Stomach smooth muscle (tissue), 2 donors: ENCODE measurements around the gene MYO5B.
"Not testable (repeated sequence)": the region's sequence is repeated elsewhere in the genome, so short reads cannot be mapped to it uniquely, and the experiment has no call there.

ENCODE experiments used
- H3K27ac ChIP-seq: one replicate; pipeline ENCODE4 v1.7.0; 2013; ENCODE audit warnings: mild to moderate bottlenecking, low read length, inconsistent platforms
- H3K27me3 ChIP-seq, 2 donors: one replicate each; pipeline ENCODE4 v1.7.0; 2013; ENCODE audit warnings: low read length in 2 of 2; ENCODE audit not compliant: insufficient read depth in 2 of 2, control insufficient read depth in 1 of 2
- H3K36me3 ChIP-seq, 2 donors: one replicate each; pipeline ENCODE4 v1.7.0; 2013; ENCODE audit warnings: low read length in 2 of 2; ENCODE audit not compliant: control insufficient read depth in 2 of 2, insufficient read depth in 2 of 2
- H3K4me1 ChIP-seq: one replicate; pipeline ENCODE4 v1.7.0; 2013; ENCODE audit warnings: low read length; ENCODE audit not compliant: control insufficient read depth, insufficient read depth
- H3K4me3 ChIP-seq, 2 donors: one replicate each; pipeline ENCODE4 v1.7.0; 2013; ENCODE audit warnings: low read length in 2 of 2
- H3K9ac ChIP-seq, 2 donors: one replicate each; pipeline ENCODE4 v1.7.0; 2013; ENCODE audit warnings: low read length in 2 of 2, mild to moderate bottlenecking in 1 of 2
- H3K9me3 ChIP-seq, 2 donors: one replicate each; pipeline ENCODE4 v1.7.0; 2013; ENCODE audit warnings: low read length in 2 of 2; ENCODE audit not compliant: control insufficient read depth in 2 of 2
- donor health status: healthy.
- donor health status: Pancreatic carcinoma.

Gene MYO5B

DNA sequence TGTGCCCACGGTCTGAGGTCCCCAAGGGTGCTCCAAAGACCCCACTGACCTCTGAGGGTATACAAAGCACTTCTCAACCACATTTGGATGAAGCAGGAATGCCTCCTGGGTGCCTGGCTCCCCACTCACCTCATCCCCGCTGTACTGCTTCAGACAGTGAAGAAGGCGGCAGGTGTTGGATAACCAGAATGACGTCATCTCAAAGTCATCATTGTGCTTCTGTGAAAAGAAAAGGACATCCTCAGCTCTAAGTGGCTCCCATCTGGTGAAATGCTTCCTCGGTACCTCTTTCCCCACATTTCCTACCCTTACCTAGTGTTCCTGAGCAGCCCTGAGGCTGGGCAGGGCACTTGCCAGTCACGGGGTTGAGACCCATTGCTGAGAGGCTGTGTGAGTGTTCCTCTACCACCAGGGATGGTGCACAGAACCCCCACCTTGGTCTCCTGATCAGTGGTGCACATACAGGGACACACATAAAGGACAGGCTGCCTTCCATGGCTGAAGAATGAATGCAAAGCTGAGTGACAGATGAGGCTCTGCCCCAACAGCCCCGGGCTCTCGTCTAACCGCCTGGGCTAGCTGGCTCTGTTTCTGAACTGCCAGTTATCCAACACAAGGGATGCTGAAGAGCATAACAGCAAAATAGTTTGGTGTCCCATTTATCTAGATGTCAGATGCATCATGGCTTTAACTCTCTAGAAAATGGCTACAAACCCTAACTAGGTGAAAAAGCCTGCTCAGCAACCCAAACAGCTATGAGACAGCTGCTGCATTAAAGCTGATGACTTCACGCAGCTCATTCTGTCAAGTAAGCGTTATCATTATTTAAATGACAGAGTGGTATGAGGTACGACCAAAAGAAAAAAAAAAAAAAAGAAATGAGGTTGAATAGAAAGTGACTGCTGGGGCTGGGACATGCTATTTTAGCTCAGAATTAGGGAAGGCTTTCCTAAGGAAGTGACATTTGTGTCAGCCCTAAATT lies 353.4 kb downstream of the MYO5B start:
- H3K9me3 ChIP-seq = no peaks in the 10 kb centered on the region
- H3K36me3 ChIP-seq = peaks cover 0 to 3% of the 10 kb centered on the region in 2 donors
- no peak overlapping the region for H3K9ac ChIP-seq
- peaks cover 5 to 9% of the 10 kb centered on the region in 2 donors for H3K27me3 ChIP-seq
- H3K4me3 ChIP-seq = no peak overlapping the region
- peaks cover 7% of the 10 kb centered on the region for H3K4me1 ChIP-seq
- H3K27ac ChIP-seq = no peak overlapping the region

DNA sequence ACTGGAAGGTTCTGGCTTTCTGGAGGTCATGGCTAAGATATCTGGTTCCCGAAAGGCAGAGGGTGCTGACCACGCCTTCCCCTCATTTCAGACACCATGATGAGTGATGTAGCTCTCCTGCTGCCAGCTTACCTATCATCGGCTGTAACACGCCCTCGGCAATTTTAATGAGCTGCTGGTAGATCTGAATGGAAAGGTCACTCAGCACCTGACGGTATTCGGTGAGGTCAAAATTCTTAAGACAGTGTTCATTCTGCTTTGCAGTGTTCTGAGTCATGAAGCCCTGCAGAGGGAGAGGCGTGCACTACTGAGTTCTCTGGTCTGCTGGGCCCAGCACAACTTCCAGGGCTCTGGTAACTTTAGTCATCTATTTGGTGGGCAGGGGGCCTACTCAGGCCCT lies 355.9 kb downstream of the MYO5B start:
- Histone ChIP-seq H3K9me3 (no peaks in the 10 kb centered on the region), H3K4me1 (no peaks in the 10 kb centered on the region), H3K27ac (no peak overlapping the region)

DNA sequence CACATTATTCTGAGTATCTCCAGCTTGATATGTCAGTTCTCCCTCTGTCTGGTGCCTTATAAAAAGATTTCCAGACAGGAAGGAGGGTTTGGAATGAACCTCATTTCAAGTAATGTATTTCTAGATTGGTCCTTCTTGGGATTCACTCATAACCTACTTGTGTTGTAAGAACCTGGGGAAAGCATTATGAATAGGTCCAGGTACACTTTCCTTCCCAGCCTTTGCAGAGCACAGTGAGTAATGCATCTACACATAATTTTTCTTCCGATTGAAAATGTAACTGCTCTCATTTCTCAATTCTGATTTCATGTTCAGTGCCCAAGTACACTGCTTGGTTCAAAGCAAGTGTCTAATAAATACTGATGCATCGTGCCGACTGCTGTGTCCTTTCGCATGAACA lies 356.6 kb downstream of the MYO5B start:
- Histone ChIP-seq H3K4me1 (no peaks in the 10 kb centered on the region), H3K27ac (no peak overlapping the region), H3K27me3 (no peaks in the 10 kb centered on the region), H3K9me3 (no peaks in the 10 kb centered on the region), H3K9ac (no peak overlapping the region), H3K4me3 (no peak overlapping the region), H3K36me3 (peaks cover 0 to 3% of the 10 kb centered on the region in 2 donors)

More for the DNA sequence above, 355.9 kb downstream of the MYO5B start:
- peaks cover 0 to 3% of the 10 kb centered on the region in 2 donors for H3K36me3 ChIP-seq
- no peaks in the 10 kb centered on the region for H3K27me3 ChIP-seq
- no peak overlapping the region for H3K4me3 ChIP-seq
- H3K9ac ChIP-seq = no peak overlapping the region

- H3K4me1 ChIP-seq = no peaks in the 10 kb centered on the region
- no peak overlapping the region for H3K27ac ChIP-seq
- H3K9me3 ChIP-seq = no peaks in the 10 kb centered on the region
- no peak overlapping the region for H3K4me3 ChIP-seq
- no peaks in the 10 kb centered on the region for H3K27me3 ChIP-seq
- H3K9ac ChIP-seq = no peak overlapping the region
- H3K36me3 ChIP-seq = peaks cover 0 to 3% of the 10 kb centered on the region in 2 donors
Measured at GRCh38 chr18:49837889-49838288, 357.1 kb downstream of the MYO5B start.

GRCh38 chr18:49837316-49837835 lies 357.6 kb downstream of the MYO5B start:
- H3K27ac ChIP-seq, H3K27me3 ChIP-seq, H3K36me3 ChIP-seq: not testable (repeated sequence)

DNA sequence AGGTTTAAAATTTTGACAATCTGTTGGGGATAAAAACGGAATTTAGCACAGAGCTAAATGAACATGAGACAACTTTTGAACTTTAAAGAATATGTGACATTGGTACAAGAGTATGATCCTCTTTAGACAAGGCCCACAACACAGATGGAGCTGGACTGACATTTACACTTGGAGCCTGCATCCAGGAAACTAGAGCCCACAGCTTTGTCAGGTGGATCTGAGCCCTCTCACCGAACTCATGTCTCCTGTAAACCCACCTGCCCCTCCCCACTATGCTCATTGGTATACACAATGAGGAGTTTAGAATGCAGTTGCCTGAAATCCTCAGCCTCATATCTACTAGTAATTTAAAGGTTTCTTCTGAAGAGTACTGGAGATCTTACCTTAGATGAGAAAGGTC lies 359.5 kb downstream of the MYO5B start:
- Histone ChIP-seq H3K36me3 (peaks cover 0 to 3% of the 10 kb centered on the region in 2 donors), H3K27ac (no peak overlapping the region), H3K9ac (no peak overlapping the region), H3K4me3 (no peak overlapping the region), H3K4me1 (no peaks in the 10 kb centered on the region), H3K27me3 (no peaks in the 10 kb centered on the region), H3K9me3 (no peaks in the 10 kb centered on the region)

More at GRCh38 chr18:49837316-49837835, 357.6 kb downstream of the MYO5B start:
- not testable (repeated sequence) for H3K4me3 ChIP-seq, H3K9me3 ChIP-seq, H3K4me1 ChIP-seq, H3K9ac ChIP-seq

DNA sequence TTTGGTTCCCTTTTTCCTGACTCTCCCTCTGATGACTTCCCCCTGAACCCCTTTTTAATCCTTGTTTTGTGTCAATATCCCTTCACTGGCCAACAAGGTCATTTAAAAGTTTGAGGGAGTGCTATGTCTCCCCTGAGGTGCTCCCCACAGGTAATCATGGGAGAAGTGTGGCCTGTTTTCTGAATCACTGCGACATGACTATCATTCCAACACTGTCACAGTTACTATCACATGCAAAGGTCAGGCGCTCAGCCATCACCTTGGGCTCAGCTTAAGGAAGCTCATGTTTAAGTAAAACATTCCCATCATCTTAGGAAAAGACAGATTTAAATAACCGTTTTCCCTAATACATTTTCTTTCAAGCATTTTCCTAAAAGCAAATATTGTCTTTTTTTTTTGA lies 360.7 kb downstream of the MYO5B start:
- Histone ChIP-seq H3K27ac (no peak overlapping the region), H3K9me3 (no peaks in the 10 kb centered on the region), H3K9ac (no peak overlapping the region), H3K36me3 (peaks cover 0 to 2% of the 10 kb centered on the region in 2 donors), H3K27me3 (no peaks in the 10 kb centered on the region), H3K4me1 (no peaks in the 10 kb centered on the region), H3K4me3 (no peak overlapping the region)

GRCh38 chr18:49833814-49834213 lies 361.1 kb downstream of the MYO5B start:
- Histone ChIP-seq H3K27ac (no peak overlapping the region), H3K9ac (no peak overlapping the region), H3K27me3 (no peaks in the 10 kb centered on the region), H3K4me3 (no peak overlapping the region), H3K36me3 (no peaks in the 10 kb centered on the region), H3K9me3 (no peaks in the 10 kb centered on the region), H3K4me1 (no peaks in the 10 kb centered on the region)

GRCh38 chr18:49832221-49832647 lies 362.7 kb downstream of the MYO5B start:
- no peaks in the 10 kb centered on the region for H3K27me3 ChIP-seq
- no peaks in the 10 kb centered on the region for H3K4me1 ChIP-seq
- no peak overlapping the region for H3K9ac ChIP-seq
- H3K27ac ChIP-seq = no peak overlapping the region
- no peak overlapping the region for H3K4me3 ChIP-seq
- peaks cover 0 to 2% of the 10 kb centered on the region in 2 donors for H3K9me3 ChIP-seq
- no peaks in the 10 kb centered on the region for H3K36me3 ChIP-seq

DNA sequence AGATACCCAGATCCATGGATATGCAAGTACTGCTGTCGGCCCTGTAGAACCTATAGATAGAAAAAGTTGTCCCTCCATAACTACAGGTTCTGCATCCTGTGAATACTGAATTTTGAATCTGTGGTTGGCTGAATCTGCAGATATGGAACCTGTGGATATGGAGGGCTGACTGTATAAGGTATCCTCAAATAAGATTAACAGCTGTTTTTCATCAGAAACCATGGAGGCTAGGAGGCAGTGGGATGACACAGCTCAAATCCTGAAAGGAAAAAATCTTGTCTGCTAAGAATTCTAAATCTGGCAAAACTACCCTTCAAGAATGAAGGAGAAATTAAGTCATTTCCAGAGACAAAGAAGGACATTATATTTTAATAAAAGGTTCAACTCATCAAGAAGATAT lies 367.0 kb downstream of the MYO5B start:
- H3K4me1 ChIP-seq = no peaks in the 10 kb centered on the region
- H3K9me3 ChIP-seq = peaks cover 0 to 2% of the 10 kb centered on the region in 2 donors

More for the DNA sequence above, 367.0 kb downstream of the MYO5B start:
- H3K27ac ChIP-seq = no peak overlapping the region
- no peaks in the 10 kb centered on the region for H3K36me3 ChIP-seq
- H3K27me3 ChIP-seq = no peaks in the 10 kb centered on the region
- H3K9ac ChIP-seq = no peak overlapping the region
- H3K4me3 ChIP-seq = no peak overlapping the region
